ENCODE results near the gene SF3B2. TPM values are rescaled to one million over a fixed set of nuclear protein-coding genes. Genes with fewer than 3 reads are reported as not detected.
"Not testable (repeated sequence)": the region's sequence is repeated elsewhere in the genome, so short reads cannot be mapped to it uniquely, and the experiment has no call there.

Gene SF3B2
- total and polyA plus RNA-seq, 2 donors (not counting 3 experiments of a cell fraction or from before 2014, with no cell fraction given) = 99.4 to 196 TPM

DNA sequence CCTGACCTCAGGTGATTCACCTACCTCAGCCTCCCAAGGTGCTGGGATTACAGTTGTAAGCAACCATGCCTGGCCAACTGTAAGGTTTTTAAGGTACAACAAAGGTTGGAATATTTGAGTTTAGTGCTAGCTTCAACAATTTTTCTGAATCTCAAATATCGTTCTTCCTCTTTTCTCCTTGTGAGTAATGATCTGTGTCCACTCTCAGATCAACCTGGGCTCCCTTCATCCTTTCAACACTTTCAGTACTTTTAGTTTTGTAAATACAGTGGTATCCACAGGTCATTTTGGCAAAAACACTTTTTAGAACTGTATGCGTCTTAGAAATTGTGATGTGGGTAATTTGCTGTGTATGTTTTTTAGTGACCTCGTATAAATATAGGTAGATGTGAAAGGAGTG is 25.8 kb downstream of the SF3B2 start:
- ChIA-PET POLR2A (no interaction called here), CTCF (interaction anchor here (1.0 kb wide), 1 partner anchor 57 kb away, joined by 3 read pairs; no protein-coding TSS in a partner anchor)
- intact Hi-C loops (cut with micrococcal nuclease) (no loop called here), dilution Hi-C loops (cut with MboI; ENCODE audit: extremely low pct_ligation_motif_present, low sequenced_read_pairs) (no loop called here)
- no peak overlapping the region for H3K27ac ChIP-seq (ENCODE audit: insufficient read depth, low read depth, low read length)
- peaks cover 39% of the 10 kb centered on the region for H3K79me2 ChIP-seq (ENCODE audit: control insufficient read depth, insufficient read depth, low read length)
- FAIRE-seq = no peak
- TF ChIP-seq GATA2 (IDR thresholded peaks at IDR 0.05; ENCODE audit: insufficient read depth, insufficient read length, low read depth, low read length) (no peak), EZH2 (IDR thresholded peaks at IDR 0.05; ENCODE audit: borderline replicate concordance, low read depth, low read length, severe bottlenecking) (no peak)
- H3K4me1 ChIP-seq (ENCODE audit: control insufficient read depth, extremely low read depth, insufficient read depth, low read length) = peaks cover 28% of the 10 kb centered on the region
- no peaks in the 10 kb centered on the region for H4K20me1 ChIP-seq (replicated peaks; ENCODE audit: control insufficient read depth, extremely low read depth, insufficient read depth, low read length)
- no peak overlapping the region for H3K4me3 ChIP-seq (replicated peaks in 1 of 3; ENCODE audit: insufficient read depth in 1 of 3, low read depth in 1 of 3, low read length in 3 of 3)
- BruUV-seq (replicated peaks) = no TSS peak
- H3K9me3 ChIP-seq (replicated peaks; ENCODE audit: control insufficient read depth, insufficient read depth, low read length) = no peaks in the 10 kb centered on the region
- peaks cover 3 to 5% of the 10 kb centered on the region in 2 experiments for H3K36me3 ChIP-seq (ENCODE audit: control insufficient read depth in 2 of 2, extremely low read depth in 1 of 2, insufficient read depth in 2 of 2, low read length in 2 of 2)
- no peak for DNase-seq (ENCODE audit: low read depth, low spot score)
- H3K9me1 ChIP-seq (replicated peaks; ENCODE audit: control insufficient read depth, extremely low read depth, insufficient read depth, low read length) = no peaks in the 10 kb centered on the region
- no peak overlapping the region for H2AFZ ChIP-seq (ENCODE audit: low read depth, low read length)
- H3K27me3 ChIP-seq (ENCODE audit: control insufficient read depth in 2 of 2, insufficient read depth in 2 of 2, low read length in 2 of 2) = no peaks in the 10 kb centered on the region
- no peak overlapping the region for H3K4me2 ChIP-seq (ENCODE audit: insufficient read depth, low read length)
- H3K9ac ChIP-seq (replicated peaks; ENCODE audit: extremely low read depth, insufficient read depth, low read length) = no peak overlapping the region

DNA sequence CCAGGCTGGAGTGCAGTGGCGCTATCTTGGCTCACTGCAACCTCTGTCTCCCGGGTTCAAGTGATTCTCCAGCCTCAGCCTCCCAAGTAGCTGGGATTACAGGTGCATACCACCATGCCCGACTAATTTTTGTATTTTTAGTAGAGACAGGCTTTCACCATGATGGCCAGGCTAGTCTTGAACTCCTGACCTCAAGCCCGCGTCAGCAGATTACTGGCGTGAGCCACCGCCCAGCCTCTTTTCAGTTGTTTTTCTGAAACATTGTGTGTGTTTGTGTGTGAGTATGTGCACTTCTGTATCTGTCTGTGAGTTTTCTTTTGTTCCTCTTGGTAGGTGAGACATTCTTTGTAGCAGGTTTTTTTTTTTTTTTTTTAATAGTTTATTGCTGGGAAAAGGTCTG is 26.8 kb downstream of the SF3B2 start:
- DNase-seq (ENCODE audit: low read depth, low spot score); H3K27ac ChIP-seq (ENCODE audit: insufficient read depth, low read depth, low read length); H3K36me3 ChIP-seq (ENCODE audit: control insufficient read depth in 2 of 2, extremely low read depth in 1 of 2, insufficient read depth in 2 of 2, low read length in 2 of 2); FAIRE-seq; H3K4me2 ChIP-seq (ENCODE audit: insufficient read depth, low read length); BruUV-seq (replicated peaks); H3K9ac ChIP-seq (replicated peaks; ENCODE audit: extremely low read depth, insufficient read depth, low read length); H3K9me1 ChIP-seq (replicated peaks; ENCODE audit: control insufficient read depth, extremely low read depth, insufficient read depth, low read length); H3K9me3 ChIP-seq (replicated peaks; ENCODE audit: control insufficient read depth, insufficient read depth, low read length); H3K4me3 ChIP-seq (replicated peaks in 1 of 3; ENCODE audit: insufficient read depth in 1 of 3, low read depth in 1 of 3, low read length in 3 of 3); POLR2A ChIA-PET; dilution Hi-C loops (cut with MboI; ENCODE audit: extremely low pct_ligation_motif_present, low sequenced_read_pairs); H2AFZ ChIP-seq (ENCODE audit: low read depth, low read length); H3K27me3 ChIP-seq (ENCODE audit: control insufficient read depth in 2 of 2, insufficient read depth in 2 of 2, low read length in 2 of 2); intact Hi-C loops (cut with micrococcal nuclease); H4K20me1 ChIP-seq (replicated peaks; ENCODE audit: control insufficient read depth, extremely low read depth, insufficient read depth, low read length): not testable (repeated sequence)
- peaks cover 40% of the 10 kb centered on the region for H3K79me2 ChIP-seq (ENCODE audit: control insufficient read depth, insufficient read depth, low read length)
- H3K4me1 ChIP-seq (ENCODE audit: control insufficient read depth, extremely low read depth, insufficient read depth, low read length) = peaks cover 38% of the 10 kb centered on the region
- CTCF ChIA-PET = interaction anchor here (1.6 kb wide), 1 partner anchor 11 kb away, joined by 3 read pairs; no protein-coding TSS in a partner anchor

Data from endothelial cell of umbilical vein (primary cell).